ENCODE measurements around the gene PRDM8.

The PRDM8 gene

GRCh38 chr4:80206111-80206510 lies 8.8 kb downstream of the PRDM8 start:
- H3K4me3 ChIP-seq (ENCODE audit: low read depth, low read length) = no peak overlapping the region
- no peak for DNase-seq (ENCODE audit: low read depth, low spot score)
- no peak for TF ChIP-seq CTCF (IDR thresholded peaks at IDR 0.05; ENCODE audit: low read depth, low read length)
- in situ Hi-C loops (cut with HindIII; ENCODE audit: low sequenced_read_pairs) = no loop called here

GRCh38 chr4:80206521-80207171 lies 9.3 kb downstream of the PRDM8 start:
- DNase-seq (ENCODE audit: low read depth, low spot score) = no peak
- in situ Hi-C loops (cut with HindIII; ENCODE audit: low sequenced_read_pairs) = no loop called here
- no peak for TF ChIP-seq CTCF (IDR thresholded peaks at IDR 0.05; ENCODE audit: low read depth, low read length)
- H3K4me3 ChIP-seq (ENCODE audit: low read depth, low read length) = no peak overlapping the region

GRCh38 chr4:80207172-80207583 lies 9.9 kb downstream of the PRDM8 start:
- in situ Hi-C loops (cut with HindIII; ENCODE audit: low sequenced_read_pairs) = no loop called here
- no peak overlapping the region for H3K4me3 ChIP-seq (ENCODE audit: low read depth, low read length)
- no peak for DNase-seq (ENCODE audit: low read depth, low spot score)
- no peak for TF ChIP-seq CTCF (IDR thresholded peaks at IDR 0.05; ENCODE audit: low read depth, low read length)

- TF ChIP-seq CTCF (IDR thresholded peaks at IDR 0.05; ENCODE audit: low read depth, low read length) = no peak
- DNase-seq (ENCODE audit: low read depth, low spot score) = no peak
- in situ Hi-C loops (cut with HindIII; ENCODE audit: low sequenced_read_pairs) = no loop called here
- H3K4me3 ChIP-seq (ENCODE audit: low read depth, low read length) = no peak overlapping the region
Observed at GRCh38 chr4:80207664-80208063, 10.4 kb downstream of the PRDM8 start.

- in situ Hi-C loops (cut with HindIII; ENCODE audit: low sequenced_read_pairs) = no loop called here
Observed at GRCh38 chr4:80208610-80209339, 11.5 kb downstream of the PRDM8 start.

GRCh38 chr4:80209340-80209701 lies 12.0 kb downstream of the PRDM8 start:
- H3K4me3 ChIP-seq (ENCODE audit: low read depth, low read length) = no peak overlapping the region
- in situ Hi-C loops (cut with HindIII; ENCODE audit: low sequenced_read_pairs) = no loop called here
- no peak for TF ChIP-seq CTCF (IDR thresholded peaks at IDR 0.05; ENCODE audit: low read depth, low read length)
- DNase-seq (ENCODE audit: low read depth, low spot score) = no peak

More at GRCh38 chr4:80208610-80209339, 11.5 kb downstream of the PRDM8 start:
- DNase-seq (ENCODE audit: low read depth, low spot score) = no peak
- no peak overlapping the region for H3K4me3 ChIP-seq (ENCODE audit: low read depth, low read length)
- no peak for TF ChIP-seq CTCF (IDR thresholded peaks at IDR 0.05; ENCODE audit: low read depth, low read length)
